GM23338 (cell line): Measurements from ENCODE around the gene LRP4. TPM values are rescaled to one million over a fixed set of nuclear protein-coding genes. Genes with fewer than 3 reads are reported as not detected.

Experiments used
- ATAC-seq: fragments of 200-7000 bp; cut with Tn5 transposase; 3 replicates; pipeline ENCODE4 v1.9.1; 2020
- DNase-seq: peaks from one replicate; pipeline ENCODE4 v3.0.0-alpha.2; 2015; ENCODE audit warnings: low spot score
- H2AFZ ChIP-seq: fragments of 200-600 bp; sonication (generic); 2 replicates; pipeline ENCODE4 v1.8.0; 2016; ENCODE audit warnings: antibody characterized with exemption, mild to moderate bottlenecking, moderate library complexity
- H3F3A ChIP-seq: fragments of 200-600 bp; sonication (generic); replicated peaks from 2 replicates; pipeline ENCODE4 v1.8.0; 2017; ENCODE audit warnings: antibody characterized with exemption, mixed run types, low read depth
- H3K27ac ChIP-seq: fragments of 200-600 bp; sonication (generic); 2 replicates; pipeline ENCODE4 v1.6.1; 2016; ENCODE audit warnings: low read depth
- H3K27me3 ChIP-seq: fragments of 200-600 bp; sonication (generic); 2 replicates; pipeline ENCODE4 v1.8.0; 2016; ENCODE audit warnings: mild to moderate bottlenecking, mixed run types, moderate library complexity; ENCODE audit not compliant: insufficient read depth
- H3K36me3 ChIP-seq: fragments of 200-600 bp; sonication (generic); 2 replicates; pipeline ENCODE4 v1.8.0; 2016; ENCODE audit warnings: mild to moderate bottlenecking; ENCODE audit not compliant: insufficient read depth
- H3K4me1 ChIP-seq: fragments of 200-600 bp; sonication (generic); 2 replicates; pipeline ENCODE4 v1.8.0; 2016; ENCODE audit warnings: mild to moderate bottlenecking, moderate library complexity; ENCODE audit not compliant: insufficient read depth
- H3K4me2 ChIP-seq: fragments of 200-600 bp; sonication (generic); 2 replicates; pipeline ENCODE4 v1.7.1; 2017; ENCODE audit warnings: mixed run types
- H3K4me3 ChIP-seq: fragments of 200-600 bp; sonication (generic); 2 replicates; pipeline ENCODE4 v1.6.1; 2016; ENCODE audit warnings: mixed run types
- H3K79me2 ChIP-seq: fragments of 200-600 bp; sonication (generic); replicated peaks from 2 replicates; pipeline ENCODE4 v1.8.0; 2017; ENCODE audit warnings: mild to moderate bottlenecking; ENCODE audit not compliant: insufficient read depth
- H3K9me2 ChIP-seq: fragments of 200-600 bp; sonication (generic); 2 replicates; pipeline ENCODE4 v1.8.0; 2017; ENCODE audit not compliant: insufficient read depth
- H4K20me1 ChIP-seq: fragments of 200-600 bp; sonication (generic); replicated peaks from 2 replicates; pipeline ENCODE4 v1.8.0; 2017; ENCODE audit warnings: mild to moderate bottlenecking; ENCODE audit not compliant: insufficient read depth
- H3K27ac Mint-ChIP-seq: 2 replicates; pipeline ENCODE4 v1.8.0; 2020; ENCODE audit warnings: inconsistent platforms, mild to moderate bottlenecking, moderate library complexity, mixed read lengths
- H3K27me3 Mint-ChIP-seq: 3 replicates; pipeline ENCODE4 v1.8.0; 2022; ENCODE audit warnings: low read depth, mild to moderate bottlenecking, moderate library complexity, mixed read lengths, inconsistent platforms; ENCODE audit not compliant: insufficient read depth, poor library complexity
- H3K36me3 Mint-ChIP-seq: 3 replicates; pipeline ENCODE4 v1.8.0; 2021; ENCODE audit warnings: low read depth, mild to moderate bottlenecking, inconsistent platforms, moderate library complexity, mixed read lengths
- H3K4me1 Mint-ChIP-seq: 3 replicates; pipeline ENCODE4 v1.8.0; 2020; ENCODE audit warnings: mild to moderate bottlenecking, inconsistent platforms, mixed read lengths
- H3K4me3 Mint-ChIP-seq: 3 replicates; pipeline ENCODE4 v1.8.0; 2021; ENCODE audit warnings: moderate library complexity, mild to moderate bottlenecking, inconsistent platforms, mixed read lengths
- H3K9me3 Mint-ChIP-seq: 3 replicates; pipeline ENCODE4 v1.8.0; 2020; ENCODE audit warnings: moderate library complexity, mild to moderate bottlenecking, inconsistent platforms, mixed read lengths
- CREB1 ChIP-seq: fragments of 250-450 bp; sonication (Bioruptor Pico); IDR thresholded peaks from 2 replicates; pipeline ENCODE4 v1.5.0; 2020; ENCODE audit warnings: low read depth, mild to moderate bottlenecking, moderate library complexity
- ETS1 ChIP-seq: IDR thresholded peaks from 2 replicates; pipeline ENCODE4 v1.6.1; 2016; ENCODE audit warnings: antibody characterized with exemption
- EZH2 ChIP-seq: fragments of 200-600 bp; sonication (generic); IDR thresholded peaks from one replicate; pipeline ENCODE4 v1.8.0; 2017; ENCODE audit warnings: antibody characterized with exemption, mild to moderate bottlenecking, low read depth; ENCODE audit not compliant: unreplicated experiment
- EZH2phosphoT487 ChIP-seq: fragments of 200-600 bp; sonication (generic); IDR thresholded peaks from one replicate; pipeline ENCODE4 v1.8.1; 2018; ENCODE audit warnings: antibody characterized with exemption; ENCODE audit not compliant: unreplicated experiment
- JUNB ChIP-seq: IDR thresholded peaks from one replicate; pipeline ENCODE4 v1.6.1; 2016; ENCODE audit warnings: antibody characterized with exemption; ENCODE audit not compliant: unreplicated experiment
- POLR2AphosphoS5 ChIP-seq: IDR thresholded peaks from 2 replicates; pipeline ENCODE4 v1.6.1; 2016; ENCODE audit warnings: antibody characterized with exemption, low read depth
- STAT1 ChIP-seq: IDR thresholded peaks from one replicate; pipeline ENCODE4 v1.6.1; 2016; ENCODE audit warnings: antibody characterized with exemption; ENCODE audit not compliant: unreplicated experiment
- ZNF331 ChIP-seq: fragments of 250-450 bp; sonication (Bioruptor Pico); IDR thresholded peaks from 2 replicates; pipeline ENCODE4 v1.5.0; 2020; ENCODE audit warnings: low read depth, mild to moderate bottlenecking, moderate library complexity
- ZNF462 ChIP-seq: fragments of 250-450 bp; sonication (Bioruptor Pico); IDR thresholded peaks from 2 replicates; pipeline ENCODE4 v1.5.0; 2020; ENCODE audit warnings: mild to moderate bottlenecking, moderate library complexity
- polyA plus RNA-seq: library from polyadenylated mRNA; unstranded; fragments of >200 nt; fragmentation: Nextera tagmentation; extraction: Ambion mirVana; gene quantifications from 2 replicates; pipeline ENCODE4 v1.2.1, GENCODE V29; 2016
- total RNA-seq: library from RNA; depleted of rRNA; stranded (reverse); fragments of >200 nt; shearing (Covaris generic); gene quantifications from 2 replicates; pipeline ENCODE4 v1.2.3, GENCODE V29; 2014

LRP4 gene
- total and polyA plus RNA-seq, 2 experiments from 2014 or later: 6.0 to 18.4 TPM

- H3K27ac Mint-ChIP-seq: no peak overlapping the region
- Histone ChIP-seq H3K36me3 (0 out of 2 replicates have a peak, but pooled peaks cover 3% of the 10 kb centered on the region), H3K27me3 (no peaks in the 10 kb centered on the region), H3F3A (peaks cover 7% of the 10 kb centered on the region; the same call in 1 of the 2 replicates), H3K4me2 (no peak overlapping the region), H3K79me2 (peaks cover 9% of the 10 kb centered on the region; the same call in 1 of the 2 replicates), H3K4me1 (peaks cover 5% of the 10 kb centered on the region), H3K4me3 (no peak overlapping the region), H3K27ac (no peak overlapping the region), H2AFZ (no peak overlapping the region), H3K9me2 (no peaks in the 10 kb centered on the region), H4K20me1 (no peaks in the 10 kb centered on the region)
- no peak overlapping the region for H3K4me3 Mint-ChIP-seq
- peaks cover 3% of the 10 kb centered on the region for H3K27me3 Mint-ChIP-seq
- H3K4me1 Mint-ChIP-seq: peaks cover 4% of the 10 kb centered on the region; the same call in 1 of the 3 replicates
- DNase-seq (no peak), ATAC-seq (no peak)
- no peaks in the 10 kb centered on the region; the same call in 2 of the 3 replicates for H3K9me3 Mint-ChIP-seq
- TF ChIP-seq EZH2phosphoT487: no peak
- TF ChIP-seq ZNF462 (CRISPR knock-in tag): no peak
- no peak for TF ChIP-seq ETS1
- no peak for TF ChIP-seq ZNF331
- no peak for TF ChIP-seq JUNB
- no peak for TF ChIP-seq POLR2AphosphoS5
- TF ChIP-seq EZH2: no peak
- no peak for TF ChIP-seq CREB1 (CRISPR knock-in tag)
- no peak for TF ChIP-seq STAT1
- H3K36me3 Mint-ChIP-seq: no peaks in the 10 kb centered on the region
Measured at GRCh38 chr11:46942172-46942571, 23.8 kb upstream of the LRP4 start.
